ENCODE results near the gene IL22. TPM values are rescaled to one million over a fixed set of nuclear protein-coding genes. Genes with fewer than 3 reads are reported as not detected.

Gene IL22
- total and polyA plus RNA-seq, 2 of the 8 experiments (the other 6 are each of a cell fraction or from before 2014, with no cell fraction given): not detected

DNA sequence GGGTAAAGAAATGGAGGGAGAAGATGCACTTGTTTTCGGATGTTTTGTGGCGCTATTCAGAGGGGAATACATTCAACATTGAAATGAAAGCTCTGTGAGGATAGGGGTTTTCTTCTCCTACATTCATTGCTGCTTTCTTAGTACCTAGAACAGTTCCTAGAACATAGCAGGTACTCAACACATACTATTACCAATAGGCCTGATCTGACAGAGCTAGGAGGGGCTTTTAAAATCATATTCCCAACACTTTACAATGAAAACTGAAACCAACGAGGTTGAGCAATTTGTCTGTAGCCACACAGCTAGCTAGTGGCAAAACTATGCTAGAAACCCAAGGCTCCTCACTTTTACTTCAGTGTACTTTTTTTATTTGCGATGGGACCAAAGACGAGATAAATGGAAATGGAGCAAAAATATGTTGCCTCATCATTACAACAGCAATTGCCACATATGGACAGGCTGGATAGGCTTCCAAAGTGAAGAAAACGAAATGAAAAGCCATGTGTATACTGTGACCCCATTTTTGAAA lies 23.1 kb upstream of the IL22 start (continued):
- no peak for TF ChIP-seq JUND (IDR thresholded peaks at IDR 0.05; ENCODE audit: low read length)
- TF ChIP-seq CBX5 (IDR thresholded peaks at IDR 0.05; ENCODE audit: low read depth, low read length): no peak
- TF ChIP-seq SP1 (IDR thresholded peaks at IDR 0.05; ENCODE audit: low read depth, low read length): no peak
- no peak for TF ChIP-seq RXRA (IDR thresholded peaks at IDR 0.05; ENCODE audit: insufficient read depth, low read depth, low read length)
